SK-N-DZ (cell line): ENCODE data around the gene ST3GAL3.

ENCODE experiments used
- DNase-seq: peaks from one replicate; pipeline ENCODE4 v3.0.0-alpha.2; 2015; ENCODE audit warnings: low spot score

Gene ST3GAL3

DNA sequence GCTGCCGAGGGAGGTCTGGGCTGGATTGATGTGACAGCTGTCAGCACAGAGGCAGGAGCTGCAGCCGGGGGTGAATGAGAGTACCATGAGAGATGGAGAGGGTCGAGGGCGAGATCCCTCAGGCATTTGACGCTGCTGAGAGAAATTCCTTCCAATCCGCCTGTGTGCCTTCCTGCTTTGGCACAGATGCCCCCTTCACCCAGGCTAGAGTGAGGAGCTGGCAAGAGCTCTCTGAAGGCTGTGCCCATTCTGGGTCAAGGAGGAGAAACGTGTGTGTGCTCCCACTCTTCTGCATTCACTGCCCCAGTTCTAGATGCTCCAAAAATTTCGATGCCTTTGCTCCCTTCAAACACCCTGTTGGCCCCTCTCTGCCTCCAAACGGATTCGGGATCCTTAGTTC lies 231.0 kb downstream of the ST3GAL3 start:
- DNase-seq = no peak

DNA sequence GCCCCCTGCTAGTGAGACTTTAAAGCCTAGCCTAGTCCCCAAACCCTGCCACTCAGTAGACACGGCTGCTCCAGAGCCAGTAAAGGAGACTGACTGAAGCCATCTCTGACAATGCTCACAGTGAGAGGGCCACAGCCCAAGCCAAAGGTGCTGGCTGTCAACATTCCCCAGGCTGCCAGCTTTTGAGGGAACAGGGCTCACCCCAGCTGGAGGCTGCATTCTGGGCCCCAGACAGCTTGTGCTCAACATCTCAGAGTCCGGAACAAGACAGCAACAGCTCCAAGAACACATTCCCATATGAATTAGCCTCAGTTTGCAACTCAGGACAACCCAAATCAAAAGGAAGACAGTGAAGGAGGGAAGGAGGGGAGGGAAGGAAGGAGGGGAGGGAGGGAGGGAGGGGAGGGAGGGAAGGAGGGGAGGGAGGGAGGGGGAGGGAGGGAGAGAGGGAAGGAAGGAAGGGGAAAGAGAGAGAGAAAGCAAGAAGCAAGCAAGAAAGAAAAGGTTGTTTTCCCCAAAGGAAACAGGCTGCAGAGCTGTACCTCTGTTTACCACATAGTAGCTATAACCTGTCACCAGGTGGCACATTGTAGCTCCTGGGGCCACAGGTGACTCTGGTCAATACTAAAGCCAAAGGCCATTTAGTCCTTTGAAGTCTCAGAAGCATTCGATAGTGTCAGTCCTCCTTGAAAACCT lies 231.7 kb downstream of the ST3GAL3 start:
- no peak for DNase-seq

GRCh38 chr1:43942411-43942810 lies 235.1 kb downstream of the ST3GAL3 start:
- DNase-seq = no peak

DNA sequence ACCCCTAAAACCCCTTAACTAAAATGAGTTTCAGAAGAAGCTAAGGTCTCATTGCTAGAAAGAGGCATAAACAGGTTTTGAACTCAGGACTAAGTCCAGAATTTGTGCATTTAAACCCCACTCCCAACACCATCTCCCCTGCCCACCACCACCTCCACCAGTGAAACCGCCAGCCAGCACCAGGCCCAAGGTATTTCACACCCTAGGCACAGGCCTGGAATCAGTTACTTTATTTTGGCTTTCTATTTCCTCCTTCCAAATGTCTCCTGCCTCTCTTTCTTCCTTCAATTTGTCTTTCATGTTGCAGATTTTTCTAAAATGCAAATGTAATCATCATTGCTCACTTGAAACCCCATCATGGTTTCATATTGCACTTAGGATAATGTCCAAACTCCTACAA lies 237.5 kb downstream of the ST3GAL3 start:
- no peak for DNase-seq

DNA sequence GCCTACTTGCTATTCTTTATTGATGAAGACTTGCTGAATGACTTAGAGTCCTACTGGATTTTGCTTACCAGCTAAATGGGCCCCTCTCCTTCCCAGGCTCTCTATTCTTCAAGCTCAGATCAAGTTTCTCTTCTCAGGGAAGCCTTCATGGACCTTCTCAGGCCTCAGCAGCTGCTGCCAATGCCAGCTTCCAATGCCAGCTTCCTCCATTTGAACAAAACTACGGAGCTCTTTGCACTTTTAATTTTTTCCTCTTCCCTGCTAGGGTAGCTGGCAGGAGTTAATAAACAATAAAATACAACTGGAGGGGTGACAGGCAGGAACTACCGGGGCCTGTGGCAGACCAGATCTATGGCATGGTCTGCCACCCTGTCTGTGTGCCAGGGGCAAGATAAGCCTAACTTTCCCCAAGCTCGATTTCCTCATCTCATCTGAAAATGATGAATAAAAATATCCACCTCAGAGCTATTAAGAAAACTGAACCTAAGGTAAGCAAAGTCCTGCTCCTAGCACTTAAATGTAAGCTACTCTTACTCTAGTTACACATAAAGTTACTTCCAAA lies 238.4 kb downstream of the ST3GAL3 start:
- no peak for DNase-seq

GRCh38 chr1:43946236-43947060 lies 239.1 kb downstream of the ST3GAL3 start, which contains the start of gene IPO13:
IPO13 (plus strand) TSS chr1:43946950; CDS start chr1:43947601, 651 bp downstream.
- DNase-seq = peak; percentile 95

DNA sequence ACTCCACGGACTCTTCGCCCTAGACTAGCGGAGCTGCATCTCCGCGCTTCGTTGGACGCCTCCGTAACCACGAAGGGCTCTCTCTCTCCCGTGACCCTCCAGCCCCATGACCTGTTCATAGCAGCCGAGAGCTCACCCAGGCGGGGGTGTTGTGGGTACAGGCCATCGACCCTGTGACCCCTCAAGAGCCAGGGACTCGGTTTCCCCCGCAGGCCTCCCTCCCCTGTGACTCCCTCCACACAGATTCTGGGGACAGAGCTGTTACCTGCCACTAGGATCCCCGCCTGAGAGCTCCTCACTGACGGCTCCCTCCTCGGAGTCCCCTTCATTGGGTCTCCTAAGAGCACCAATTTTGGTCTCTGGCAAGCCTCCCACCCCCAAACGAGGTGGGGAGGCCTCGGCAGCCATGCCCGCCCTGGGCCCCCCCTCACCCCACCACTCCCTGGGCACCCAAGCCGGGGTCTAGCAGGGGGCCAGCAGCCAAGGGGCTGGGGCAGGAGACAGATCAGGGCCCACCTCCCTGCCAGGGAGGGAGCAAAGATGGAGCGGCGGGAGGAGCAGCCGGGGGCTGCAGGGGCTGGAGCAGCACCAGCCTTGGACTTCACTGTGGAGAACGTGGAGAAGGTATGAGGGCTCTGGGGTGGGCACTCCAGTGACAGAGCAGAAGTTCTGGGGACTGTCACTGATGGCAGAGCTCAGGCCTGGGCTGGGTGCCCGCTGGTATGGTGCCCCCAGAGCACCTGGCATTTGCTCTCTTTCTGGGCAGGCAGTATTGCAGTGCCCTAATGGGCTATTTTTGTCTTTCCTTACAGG lies 239.9 kb downstream of the ST3GAL3 start:
- DNase-seq = no peak

DNA sequence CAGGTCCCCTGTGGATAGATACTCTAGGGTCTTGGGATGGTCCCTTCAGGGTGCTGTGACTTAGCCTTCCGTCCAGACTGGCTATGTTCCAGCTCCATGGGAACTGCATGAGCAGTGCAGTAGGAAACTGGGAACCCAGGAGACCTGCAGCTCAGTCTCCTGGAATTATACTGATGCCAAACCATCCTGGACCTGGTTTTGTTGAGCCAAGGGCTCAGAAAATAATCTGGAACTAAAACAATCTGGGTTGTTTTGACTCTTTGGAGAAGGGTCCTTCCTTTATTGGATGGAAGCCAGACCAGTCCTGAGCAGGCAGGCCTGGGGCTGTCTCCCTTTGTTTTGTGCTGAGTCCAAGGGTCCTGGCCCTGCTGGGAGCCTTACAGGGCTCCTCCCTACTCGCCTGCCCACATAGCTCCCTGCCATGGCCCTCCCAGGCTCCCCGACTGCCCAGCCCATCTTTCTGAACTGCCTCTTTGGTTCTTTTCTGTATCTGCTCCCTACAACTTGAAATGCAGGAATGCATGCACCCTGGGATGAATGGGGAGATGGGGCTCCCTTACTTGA lies 240.6 kb downstream of the ST3GAL3 start:
- no peak for DNase-seq

DNA sequence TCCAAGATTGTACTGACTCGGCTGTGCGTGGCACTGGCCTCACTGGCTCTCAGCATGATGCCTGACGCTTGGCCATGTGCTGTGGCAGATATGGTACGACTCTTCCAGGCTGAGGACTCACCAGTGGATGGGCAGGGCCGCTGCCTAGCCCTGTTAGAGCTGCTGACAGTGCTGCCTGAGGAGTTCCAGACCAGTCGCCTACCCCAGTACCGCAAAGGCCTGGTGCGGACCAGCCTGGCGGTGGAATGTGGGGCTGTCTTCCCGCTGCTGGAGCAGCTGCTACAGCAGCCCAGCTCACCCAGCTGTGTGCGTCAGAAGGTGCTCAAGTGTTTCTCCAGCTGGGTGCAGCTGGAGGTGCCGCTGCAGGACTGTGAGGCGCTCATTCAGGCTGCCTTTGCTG lies 242.3 kb downstream of the ST3GAL3 start:
- no peak for DNase-seq

GRCh38 chr1:43951021-43951985 lies 244.0 kb downstream of the ST3GAL3 start:
- DNase-seq = no peak

DNA sequence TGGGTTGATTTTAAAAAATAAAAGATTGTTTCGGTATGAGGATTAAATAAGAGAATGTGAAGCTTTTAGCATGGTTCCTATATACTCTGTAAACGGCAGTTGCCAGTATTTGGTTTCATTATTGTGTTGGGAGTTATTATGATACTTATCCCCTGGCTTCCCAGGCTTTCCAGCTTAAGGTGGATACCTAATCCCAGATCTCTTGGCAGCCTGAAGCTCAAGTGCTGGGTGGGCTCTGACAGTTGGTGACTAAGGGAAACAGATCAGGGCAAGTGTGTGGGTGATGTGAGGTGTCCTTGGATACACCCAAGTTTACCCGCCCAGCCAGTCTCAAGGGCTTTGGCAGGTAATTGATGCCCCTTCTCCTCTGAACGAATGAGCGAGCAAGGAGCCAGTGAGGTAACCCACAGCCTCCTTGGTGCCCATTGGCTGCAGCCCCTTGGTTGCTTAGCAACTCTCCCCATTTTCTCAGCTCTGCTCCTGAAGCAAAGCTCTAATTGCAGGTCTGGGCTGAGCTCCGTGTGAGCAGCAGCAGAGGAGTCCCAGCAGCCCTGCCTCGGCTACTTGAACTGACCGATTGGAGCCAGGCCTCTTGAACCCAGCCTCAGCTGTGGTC lies 245.5 kb downstream of the ST3GAL3 start:
- DNase-seq = peak; percentile 88

DNA sequence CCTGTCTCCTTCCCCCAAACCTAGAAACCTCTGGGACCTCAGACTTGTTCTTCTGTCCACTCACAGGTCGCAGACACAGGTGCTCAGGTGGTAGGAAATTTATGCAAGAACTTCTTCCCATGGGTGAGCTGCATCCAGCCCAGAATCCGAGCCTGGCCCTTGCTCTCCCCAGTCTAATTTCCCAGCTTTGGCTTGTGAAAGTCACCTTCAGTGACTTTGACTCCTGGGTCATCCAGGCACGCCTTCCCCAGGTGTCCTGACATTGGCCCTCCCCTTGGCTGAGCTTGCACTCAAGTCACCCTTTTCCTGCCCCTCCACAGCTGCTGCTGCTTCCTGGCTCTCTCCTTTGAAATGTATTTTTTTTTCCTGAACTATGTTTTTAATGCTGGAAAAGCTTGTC lies 246.0 kb downstream of the ST3GAL3 start:
- DNase-seq = no peak

DNA sequence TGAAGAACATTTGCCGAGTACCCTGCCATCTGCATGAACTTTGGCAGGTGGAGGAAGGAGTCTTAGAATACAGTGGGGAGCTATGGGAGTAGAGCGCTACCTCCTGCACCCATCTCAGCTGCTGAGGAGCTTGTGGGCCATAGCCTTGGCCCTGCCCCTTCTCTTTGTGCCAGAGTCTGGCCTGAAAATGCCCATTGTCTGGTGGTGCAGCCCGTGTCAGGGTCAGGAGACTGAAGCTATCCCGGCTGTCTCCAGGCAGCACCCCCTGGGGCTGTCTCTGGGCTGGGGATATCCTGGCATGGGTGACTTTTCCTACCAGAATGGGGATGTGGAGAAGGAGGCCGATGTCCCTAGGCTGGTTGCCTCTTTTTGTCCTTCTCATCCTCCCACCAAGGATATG lies 246.7 kb downstream of the ST3GAL3 start:
- no peak for DNase-seq

DNA sequence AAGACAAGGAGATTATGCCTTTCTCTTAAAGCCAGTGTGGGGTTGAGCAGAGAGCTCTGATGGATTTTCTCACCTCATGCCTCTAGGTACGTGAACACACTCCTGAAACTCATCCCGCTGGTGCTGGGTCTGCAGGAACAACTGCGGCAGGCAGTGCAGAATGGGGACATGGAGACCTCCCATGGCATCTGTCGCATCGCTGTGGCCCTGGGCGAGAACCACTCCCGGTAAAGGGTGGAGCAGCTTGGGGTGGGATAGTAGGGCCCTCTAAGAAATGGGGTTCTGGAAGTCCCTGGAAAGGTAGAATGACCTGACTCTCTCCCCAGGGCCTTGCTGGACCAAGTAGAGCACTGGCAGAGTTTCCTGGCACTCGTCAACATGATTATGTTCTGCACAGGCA lies 248.9 kb downstream of the ST3GAL3 start:
- no peak for DNase-seq

- no peak for DNase-seq
These were observed 250.2 kb downstream of the ST3GAL3 start for GRCh38 chr1:43957407-43958040.

DNA sequence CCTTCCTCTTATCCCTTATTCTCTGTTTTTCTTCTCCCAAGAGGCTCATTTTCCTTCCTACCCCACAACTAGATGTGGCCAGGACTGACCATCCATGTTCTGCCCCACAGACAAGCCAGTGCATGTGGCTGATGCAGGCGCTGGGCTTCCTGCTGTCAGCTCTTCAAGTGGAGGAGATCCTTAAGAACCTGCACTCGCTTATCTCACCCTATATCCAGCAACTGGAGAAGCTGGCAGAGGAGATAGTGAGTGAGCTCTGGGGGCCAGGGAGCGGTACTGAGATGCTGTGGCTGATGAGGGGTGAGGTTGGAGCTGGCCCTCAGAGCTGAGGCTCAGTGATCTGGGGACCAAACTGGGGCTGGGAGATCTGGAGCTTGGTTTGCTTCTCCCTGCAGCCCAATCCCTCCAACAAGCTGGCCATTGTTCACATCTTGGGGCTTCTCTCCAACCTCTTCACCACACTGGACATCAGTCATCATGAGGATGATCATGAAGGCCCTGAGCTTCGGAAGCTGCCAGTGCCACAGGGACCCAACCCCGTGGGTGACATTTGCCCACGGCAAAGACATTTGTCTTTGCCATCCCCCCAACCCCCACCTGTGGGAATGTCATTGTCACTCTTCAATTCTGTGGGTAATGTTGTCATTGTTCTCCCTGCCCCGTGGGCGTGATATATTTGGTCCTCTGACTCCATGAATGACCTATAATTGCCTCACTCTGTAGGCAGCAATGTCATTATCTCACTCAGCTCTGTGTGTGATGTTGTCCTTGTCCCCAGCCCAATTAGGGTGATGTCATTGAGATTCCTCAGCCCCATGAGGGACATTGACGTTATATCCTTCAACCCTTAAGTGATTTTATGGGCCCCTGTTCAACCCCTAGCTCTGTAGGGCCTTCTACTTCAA lies 251.3 kb downstream of the ST3GAL3 start:
- no peak for DNase-seq

- no peak for DNase-seq
These were observed 253.5 kb downstream of the ST3GAL3 start for GRCh38 chr1:43960798-43961197.

DNA sequence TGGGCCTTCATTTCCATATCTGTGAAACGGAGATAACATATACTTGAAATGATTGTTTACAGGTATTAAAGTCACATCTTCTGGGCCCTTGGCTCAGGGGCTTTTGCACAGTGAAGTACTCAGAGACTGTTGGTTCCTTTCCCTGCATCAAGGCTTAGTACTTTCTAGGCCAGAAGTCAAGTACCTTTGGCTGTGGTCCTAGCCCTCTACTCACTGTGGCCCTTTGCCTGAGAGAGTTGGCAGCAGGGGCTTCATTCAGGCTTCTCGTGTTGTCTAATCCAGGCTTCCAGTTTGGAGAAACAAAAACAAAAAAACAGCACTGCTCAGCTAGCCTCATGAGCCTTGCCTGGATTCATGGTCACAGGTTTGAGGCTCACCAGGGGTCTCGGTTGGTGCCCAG lies 254.4 kb downstream of the ST3GAL3 start:
- DNase-seq = no peak
